Ovary (tissue), 9 donors: ENCODE data around the gene DHX29. TPM values are rescaled to one million over a fixed set of nuclear protein-coding genes. Genes with fewer than 3 reads are reported as not detected.

Source experiments
- DNase-seq, 5 donors: peaks; one replicate each; pipeline ENCODE4 v3.0.0-alpha.2; 2019 to 2020
- H3K27ac ChIP-seq, 2 donors: fragments of 200-600 bp; one replicate each; pipeline versions ENCODE4 v1.5.1 to v1.8.0; 2019 to 2022
- H3K27me3 ChIP-seq: fragments of 200-600 bp; one replicate; pipeline ENCODE4 v1.8.0; 2022
- H3K36me3 ChIP-seq: fragments of 200-600 bp; sonication (generic); one replicate; pipeline ENCODE4 v1.5.1; 2019
- H3K4me1 ChIP-seq: one replicate; pipeline ENCODE4 v1.8.1; 2013; ENCODE audit warnings: mild to moderate bottlenecking, moderate library complexity; ENCODE audit not compliant: insufficient read depth
- H3K4me3 ChIP-seq: fragments of 200-600 bp; sonication (generic); one replicate; pipeline ENCODE4 v1.5.1; 2017
- H3K9me3 ChIP-seq, 2 donors: fragments of 200-600 bp in 1 of 2; sonication (generic) in 1 of 2; one replicate each; pipeline versions ENCODE4 v1.5.1 to v1.8.1; 2013 to 2019; ENCODE audit warnings: mild to moderate bottlenecking in 1 of 2, moderate library complexity in 1 of 2
- CTCF ChIP-seq, 3 donors: fragments of 450-650 bp in 2 of 3; fragments of 200-600 bp in 1 of 3; IDR thresholded peaks; one replicate each; pipeline versions ENCODE4 v1.5.1 to v1.8.0; 2016 to 2022; ENCODE audit warnings: antibody characterized with exemption in 3 of 3, mild to moderate bottlenecking in 1 of 3
- EP300 ChIP-seq: sonication (generic); formaldehyde crosslinking; IDR thresholded peaks from one replicate; pipeline ENCODE4 v1.6.1; 2017; ENCODE audit warnings: antibody characterized with exemption
- POLR2A ChIP-seq: fragments of 450-650 bp; IDR thresholded peaks from one replicate; pipeline ENCODE4 v1.6.1; 2017; ENCODE audit warnings: antibody characterized with exemption, mild to moderate bottlenecking, moderate library complexity
- WGBS, 3 donors: extraction: QIAGEN DNeasy Blood & Tissue Kit in 1 of 3; methylation state at CpG; one replicate each; pipeline versions ENCODE4 v1.1.5 to v1.1.7; 2013 to 2017; 5-methylcytosine and 5-hydroxymethylcytosine counted together
- intact Hi-C, 4 donors: fragments of 100-400 bp; cut with DNase I; formaldehyde crosslinking; loops; one replicate each; pipeline versions ENCODE4 v1.11.0 to v1.15.1; 2022 to 2023
- polyA plus RNA-seq, 2 donors: library from polyadenylated mRNA; stranded (reverse); fragments of 200-250 nt in 1 of 2; fragments of 350-450 nt in 1 of 2; fragmentation: Illumina TruSeq in 1 of 2; extraction: RNeasy Lipid Tissue Mini Kit (QIAGEN cat#74804) in 1 of 2; gene quantifications; one replicate each; pipeline ENCODE4 v1.2.3, GENCODE V29; 2013 to 2014
- total RNA-seq, 7 donors: library from RNA; depleted of rRNA in 2 of 7; stranded (reverse); fragments of >200 nt in 2 of 7; fragmentation: NEBNext Ultra II Directional in 3 of 7; extraction: Animal tissue kit (Norgen Biotek cat#: 25700) in 3 of 7; gene quantifications; one replicate each; pipeline versions ENCODE4 v1.1.0 to v1.2.4, GENCODE V29; 2016 to 2023
- donor health status: DM: no; HTN: no; CAD: no; lungs with moderate emphysema.
- donor health status: DM: no; HTN: no; CAD: no.
- donor health status: Bipolar disorder and iron deficiency.
- donor health status: DM: yes; HTN: yes; CAD: no.
- donor health status: DM: no; HTN: no; CAD: no.
- donor health status: DM: yes; HTN: yes; CAD: no.

DHX29 gene
- total and polyA plus RNA-seq, 9 donors: 13.1 to 25.2 (median 21.0) TPM

- intact Hi-C loops: no loop called here
- H3K27me3 ChIP-seq: no peaks in the 10 kb centered on the region
- no peaks in the 10 kb centered on the region for H3K9me3 ChIP-seq
- H3K27ac ChIP-seq: no peak overlapping the region
- H3K4me1 ChIP-seq: no peaks in the 10 kb centered on the region
- WGBS, 3 donors: 63 to 82% (median 68%) methylated on average over 1 of the region's 1 CpG
- H3K36me3 ChIP-seq: no peaks in the 10 kb centered on the region
- TF ChIP-seq POLR2A (no peak), CTCF (IDR thresholded peaks at IDR 0.05) (no peak), EP300 (no peak)
- no peak overlapping the region for H3K4me3 ChIP-seq
- DNase-seq: no peak
Observed at GRCh38 chr5:55333017-55333416, 25.5 kb upstream of the DHX29 start.

- TF ChIP-seq POLR2A: no peak
- TF ChIP-seq EP300: no peak
- TF ChIP-seq CTCF (IDR thresholded peaks at IDR 0.05): no peak
- no peaks in the 10 kb centered on the region for H3K4me1 ChIP-seq
- H3K9me3 ChIP-seq: no peaks in the 10 kb centered on the region
- no peaks in the 10 kb centered on the region for H3K36me3 ChIP-seq
- H3K27me3 ChIP-seq: no peaks in the 10 kb centered on the region
- WGBS, 3 donors: 72 to 85% (median 75%) methylated on average over 3 of the region's 3 CpGs
- no peak for DNase-seq
- H3K27ac ChIP-seq: no peak overlapping the region
- no peak overlapping the region for H3K4me3 ChIP-seq
- intact Hi-C loops: no loop called here
Observed at GRCh38 chr5:55331321-55331720, 23.8 kb upstream of the DHX29 start.

- Histone ChIP-seq H3K36me3 (no peaks in the 10 kb centered on the region), H3K4me1 (no peaks in the 10 kb centered on the region), H3K9me3 (no peaks in the 10 kb centered on the region), H3K27me3 (no peaks in the 10 kb centered on the region), H3K27ac (no peak overlapping the region), H3K4me3 (no peak overlapping the region)
- intact Hi-C loops: no loop called here
- TF ChIP-seq CTCF (IDR thresholded peaks at IDR 0.05): no peak
- TF ChIP-seq POLR2A: no peak
- no peak for TF ChIP-seq EP300
- WGBS, 3 donors: 39 to 48% (median 44%) methylated on average over 2 of the region's 2 CpGs
- DNase-seq: no peak
Observed at GRCh38 chr5:55327281-55327680, 19.8 kb upstream of the DHX29 start.

GRCh38 chr5:55325621-55326020 lies 18.1 kb upstream of the DHX29 start:
- Histone ChIP-seq H3K4me3 (no peak overlapping the region), H3K9me3 (no peaks in the 10 kb centered on the region), H3K36me3 (no peaks in the 10 kb centered on the region), H3K27me3 (no peaks in the 10 kb centered on the region), H3K4me1 (no peaks in the 10 kb centered on the region), H3K27ac (no peak overlapping the region)
- no peak for DNase-seq
- WGBS, 3 donors: 92 to 94% (median 93%) methylated on average over 5 of the region's 5 CpGs
- TF ChIP-seq CTCF (IDR thresholded peaks at IDR 0.05): no peak
- TF ChIP-seq EP300: no peak
- no peak for TF ChIP-seq POLR2A
- intact Hi-C loops: no loop called here
